H1 (cell line): Measurements from ENCODE around the gene CD160. TPM values are rescaled to one million over a fixed set of nuclear protein-coding genes. Genes with fewer than 3 reads are reported as not detected.

ENCODE experiments used
- CTCF ChIA-PET: fragments of 300-600 bp; sonication (Branson Sonifier 250); formaldehyde crosslinking; loops from one replicate; lab custom pipeline; 2021; ENCODE audit not compliant: partially characterized antibody; lab: Charles Lee
- POLR2A ChIA-PET: fragments of 300-600 bp; sonication (Branson Sonifier 250); formaldehyde crosslinking; loops from one replicate; lab custom pipeline; 2021; ENCODE audit warnings: inconsistent platforms; ENCODE audit not compliant: partially characterized antibody; lab: Charles Lee
- DNase-seq, 2 experiments: peaks; one replicate each; pipeline versions ENCODE4 v3.0.0 to v3.0.0-alpha.2; 2010 to 2022; ENCODE audit warnings: low spot score in 2 of 2, low read depth in 1 of 2, mixed read lengths in 1 of 2
- FAIRE-seq: peaks from 2 replicates; lab custom pipeline; 2011; peaks lifted over from hg19 to GRCh38; lab: Jason Lieb, UNC
- H2AFZ ChIP-seq: 2 replicates; pipeline ENCODE4 v1.8.1; 2012; ENCODE audit warnings: low read length, inconsistent platforms
- H2AK5ac ChIP-seq: 2 replicates; pipeline ENCODE4 v1.6.1; 2013; ENCODE audit warnings: low read depth, low read length
- H2BK120ac ChIP-seq: replicated peaks from 2 replicates; pipeline ENCODE3; 2013; ENCODE audit warnings: low read depth, low read length, inconsistent platforms
- H2BK12ac ChIP-seq: 2 replicates; pipeline ENCODE4 v1.6.1; 2013; ENCODE audit warnings: low read depth, low read length
- H2BK15ac ChIP-seq: 2 replicates; pipeline ENCODE4 v1.6.1; 2013; ENCODE audit warnings: low read length
- H2BK20ac ChIP-seq: 2 replicates; pipeline ENCODE4 v1.6.1; 2013; ENCODE audit warnings: low read length
- H2BK5ac ChIP-seq: 2 replicates; pipeline ENCODE4 v1.6.1; 2013; ENCODE audit warnings: low read depth, low read length
- H3K14ac ChIP-seq: 2 replicates; pipeline ENCODE4 v1.6.1; 2013; ENCODE audit warnings: inconsistent platforms; ENCODE audit not compliant: insufficient read length
- H3K18ac ChIP-seq: 2 replicates; pipeline ENCODE4 v1.6.1; 2013; ENCODE audit warnings: low read length; ENCODE audit errors: extremely low read depth
- H3K23ac ChIP-seq: 2 replicates; pipeline ENCODE4 v1.6.1; 2013; ENCODE audit warnings: inconsistent platforms; ENCODE audit not compliant: insufficient read length
- H3K23me2 ChIP-seq: 2 replicates; pipeline ENCODE4 v1.6.1; 2013; ENCODE audit warnings: low read depth, low read length
- H3K27ac ChIP-seq: 2 replicates; pipeline ENCODE4 v1.6.1; 2011; ENCODE audit warnings: low read depth, low read length, inconsistent platforms
- H3K27me3 ChIP-seq, 4 experiments: replicated peaks in 1 of 4; 1 replicate in 1 of 4; 2 replicates in 3 of 4; pipeline versions ENCODE4 v1.6.1 to v1.8.1; 2011 to 2013; ENCODE audit warnings: low read length in 3 of 4, mild to moderate bottlenecking in 3 of 4, inconsistent platforms in 2 of 4, mixed read lengths in 2 of 4, moderate library complexity in 1 of 4; ENCODE audit not compliant: control insufficient read depth in 3 of 4, insufficient read depth in 3 of 4; ENCODE audit errors: extremely low read depth in 1 of 4
- H3K36me3 ChIP-seq, 4 experiments: 2 replicates each; pipeline versions ENCODE4 v1.6.1 to v1.8.1; 2011 to 2013; ENCODE audit warnings: mild to moderate bottlenecking in 4 of 4, low read length in 3 of 4, moderate library complexity in 2 of 4, control low read depth in 1 of 4, inconsistent platforms in 1 of 4; ENCODE audit not compliant: insufficient read depth in 4 of 4, control insufficient read depth in 2 of 4
- H3K4ac ChIP-seq: replicated peaks from 2 replicates; pipeline ENCODE3; 2013; ENCODE audit warnings: low read length, low read depth, mixed read lengths, inconsistent platforms; ENCODE audit not compliant: insufficient read length
- H3K4me1 ChIP-seq, 4 experiments: replicated peaks in 1 of 4; 1 replicate in 1 of 4; 2 replicates in 3 of 4; pipeline versions ENCODE4 v1.6.1 to v1.8.1; 2011 to 2013; ENCODE audit warnings: low read length in 3 of 4, inconsistent platforms in 2 of 4, mixed read lengths in 1 of 4; ENCODE audit not compliant: insufficient read depth in 4 of 4, control insufficient read depth in 3 of 4
- H3K4me2 ChIP-seq, 2 experiments: 2 replicates each; pipeline versions ENCODE4 v1.6.1 to v1.8.1; 2011 to 2013; ENCODE audit warnings: low read depth in 2 of 2, low read length in 2 of 2, control low read depth in 1 of 2, inconsistent platforms in 1 of 2, mild to moderate bottlenecking in 1 of 2; ENCODE audit not compliant: insufficient read depth in 1 of 2
- H3K4me3 ChIP-seq, 4 experiments: fragments of 200-600, 300-600 bp in 1 of 4; sonication (generic), shearing (Covaris generic), sonication (Bioruptor Twin) in 1 of 4; 2 replicates each; pipeline versions ENCODE4 v1.5.1 to v1.8.1; 2011 to 2016; ENCODE audit warnings: low read length in 4 of 4, low read depth in 3 of 4, control low read depth in 2 of 4, inconsistent platforms in 2 of 4, mild to moderate bottlenecking in 2 of 4, mixed read lengths in 1 of 4, moderate library complexity in 1 of 4; ENCODE audit not compliant: insufficient read depth in 2 of 4; ENCODE audit errors: extremely low read depth in 1 of 4
- H3K56ac ChIP-seq: replicated peaks from 2 replicates; pipeline ENCODE3; 2013; ENCODE audit warnings: low read depth, mild to moderate bottlenecking, mixed read lengths, low read length, inconsistent platforms; ENCODE audit not compliant: insufficient read length
- H3K79me1 ChIP-seq: 2 replicates; pipeline ENCODE4 v1.6.1; 2013; ENCODE audit warnings: low read depth, low read length, control low read depth
- H3K79me2 ChIP-seq, 2 experiments: 2 replicates each; pipeline versions ENCODE4 v1.6.1 to v1.8.1; 2012 to 2013; ENCODE audit warnings: low read length in 2 of 2, mild to moderate bottlenecking in 2 of 2, inconsistent platforms in 1 of 2; ENCODE audit not compliant: insufficient read depth in 2 of 2, control insufficient read depth in 1 of 2
- H3K9ac ChIP-seq, 4 experiments: replicated peaks in 1 of 4; 1 replicate in 1 of 4; 2 replicates in 3 of 4; pipeline versions ENCODE4 v1.6.1 to v1.8.1; 2011 to 2013; ENCODE audit warnings: low read depth in 3 of 4, low read length in 3 of 4, control low read depth in 2 of 4, mild to moderate bottlenecking in 2 of 4, moderate library complexity in 2 of 4, inconsistent platforms in 1 of 4; ENCODE audit errors: extremely low read depth in 1 of 4
- H3K9me3 ChIP-seq, 2 experiments: 2 replicates each; pipeline versions ENCODE4 v1.6.1 to v1.8.1; 2012 to 2013; ENCODE audit warnings: mild to moderate bottlenecking in 2 of 2, moderate library complexity in 2 of 2, control low read depth in 1 of 2, inconsistent platforms in 1 of 2, low read depth in 1 of 2, low read length in 1 of 2, mixed read lengths in 1 of 2; ENCODE audit not compliant: insufficient read depth in 2 of 2
- H4K20me1 ChIP-seq, 2 experiments: replicated peaks in 1 of 2; 2 replicates each; pipeline versions ENCODE3 to v1.8.1; 2011 to 2013; ENCODE audit warnings: inconsistent platforms in 2 of 2, low read length in 2 of 2, mild to moderate bottlenecking in 1 of 2; ENCODE audit not compliant: insufficient read depth in 2 of 2, control insufficient read depth in 1 of 2
- H4K5ac ChIP-seq: 2 replicates; pipeline ENCODE4 v1.6.1; 2013; ENCODE audit warnings: low read length, low read depth, mixed read lengths, inconsistent platforms; ENCODE audit not compliant: insufficient read length
- H4K8ac ChIP-seq: 2 replicates; pipeline ENCODE4 v1.8.0; 2013; ENCODE audit warnings: mild to moderate bottlenecking, moderate library complexity, low read length, inconsistent platforms; ENCODE audit not compliant: insufficient read depth; ENCODE audit errors: extremely low read depth
- H4K91ac ChIP-seq: replicated peaks from 2 replicates; pipeline ENCODE3; 2013; ENCODE audit warnings: low read length, mixed read lengths, inconsistent platforms; ENCODE audit not compliant: insufficient read length
- ATF2 ChIP-seq: IDR thresholded peaks from 2 replicates; pipeline ENCODE4 v1.6.1; 2012; ENCODE audit warnings: low read length, inconsistent platforms
- E2F6 ChIP-seq: IDR thresholded peaks from 2 replicates; pipeline ENCODE4 v1.6.1; 2012; ENCODE audit warnings: inconsistent platforms
- KDM4A ChIP-seq: IDR thresholded peaks from one replicate; pipeline ENCODE4 v1.7.1; 2012; ENCODE audit warnings: low read depth, mild to moderate bottlenecking, moderate library complexity, low read length, inconsistent platforms; ENCODE audit not compliant: severe bottlenecking
- MAX ChIP-seq: IDR thresholded peaks from 2 replicates; pipeline ENCODE4 v1.6.1; 2012; ENCODE audit warnings: inconsistent platforms
- RNF2 ChIP-seq: fragments of 200-900, 300-1000 bp; sonication (generic); IDR thresholded peaks from 2 replicates; pipeline ENCODE4 v1.7.1; 2016; ENCODE audit warnings: borderline replicate concordance, low read depth, mild to moderate bottlenecking, antibody characterized with exemption, low read length; ENCODE audit not compliant: poor library complexity, severe bottlenecking; ENCODE audit errors: missing control alignments
- SIRT6 ChIP-seq: IDR thresholded peaks from one replicate; pipeline ENCODE4 v1.7.1; 2012; ENCODE audit warnings: low read length, inconsistent platforms
- TEAD4 ChIP-seq: IDR thresholded peaks from 2 replicates; pipeline ENCODE4 v1.6.1; 2012; ENCODE audit warnings: low read depth, low read length, inconsistent platforms, mixed read lengths
- WGBS, 2 experiments: shearing (Covaris generic) in 1 of 2; methylation state at CpG; one replicate each; pipeline versions ENCODE4 v1.1.6 to v1.1.7; 2013 to 2015; ENCODE audit warnings: low lambda C conversion rate in 2 of 2, mixed read lengths in 2 of 2, inconsistent platforms in 1 of 2, low coverage in 1 of 2, missing lambda C conversion rate in 1 of 2; ENCODE audit not compliant: insufficient replicate concordance in 2 of 2, insufficient coverage in 1 of 2, insufficient read length in 1 of 2; ENCODE audit errors: extremely low coverage in 1 of 2, missing lambda C conversion rate in 1 of 2; 5-methylcytosine and 5-hydroxymethylcytosine counted together
- polyA plus RNA-seq, 7 experiments: library from polyadenylated mRNA; depleted of rRNA in 3 of 7; stranded (reverse) in 5 of 7; unstranded in 2 of 7; fragments of >200 nt in 5 of 7; fragments of 200-250 nt in 2 of 7; gene quantifications; 1 replicate in 5 of 7; 2 replicates in 1 of 7; 4 replicates in 1 of 7; pipeline versions ENCODE4 v1.2.1 to v1.2.3, GENCODE V29; 2011 to 2013; ENCODE audit warnings: missing spikeins in 2 of 7, mixed read lengths in 2 of 7
- total RNA-seq: library from RNA; stranded (reverse); fragmentation: NEBNext Ultra II Directional; extraction: Animal tissue kit (Norgen Biotek cat#: 25700); gene quantifications from 2 replicates; pipeline ENCODE4 v1.2.1, GENCODE V29; 2021
- TF ChIP-seq, protein P1 (sequence below): IDR thresholded peaks from 2 replicates; pipeline ENCODE4 v1.6.1; 2011; ENCODE audit warnings: low read depth, mild to moderate bottlenecking, low read length; ENCODE audit not compliant: insufficient read depth

CD160 gene
- total and polyA plus RNA-seq, 2 of the 8 experiments (the other 6 are each of a cell fraction or from before 2014, with no cell fraction given), result not detected

- CTCF ChIA-PET, result interaction anchor here (0.8 to 1.4 kb wide), 3 partner anchors 8 to 30 kb away, joined by 3 to 4 read pairs (median 3); no protein-coding TSS in a partner anchor
- no peak for TF ChIP-seq RNF2
- no peak for TF ChIP-seq KDM4A
- no peak for TF ChIP-seq TEAD4
- TF ChIP-seq, protein P1, sequence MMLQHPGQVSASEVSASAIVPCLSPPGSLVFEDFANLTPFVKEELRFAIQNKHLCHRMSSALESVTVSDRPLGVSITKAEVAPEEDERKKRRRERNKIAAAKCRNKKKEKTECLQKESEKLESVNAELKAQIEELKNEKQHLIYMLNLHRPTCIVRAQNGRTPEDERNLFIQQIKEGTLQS, result no peak
- TF ChIP-seq MAX, result no peak
- TF ChIP-seq SIRT6, result no peak
- TF ChIP-seq ATF2, result no peak
- TF ChIP-seq E2F6, result no peak
Observed at GRCh38 chr1:145729666-145730436, 10.6 kb downstream of the CD160 start.

More at GRCh38 chr1:145729666-145730436, 10.6 kb downstream of the CD160 start:
- H2BK15ac ChIP-seq, result no peak overlapping the region
- H2AK5ac ChIP-seq, result no peak overlapping the region
- no peak overlapping the region for H3K14ac ChIP-seq
- H3K27ac ChIP-seq, result no peak overlapping the region
- H3K79me1 ChIP-seq, result no peaks in the 10 kb centered on the region
- H3K4ac ChIP-seq, result no peak overlapping the region
- H4K20me1 ChIP-seq, result no peaks in the 10 kb centered on the region
- H3K56ac ChIP-seq, result no peak overlapping the region
- FAIRE-seq (no peak), DNase-seq (no peak)
- no peak overlapping the region for H3K4me3 ChIP-seq
- no peaks in the 10 kb centered on the region for H3K23me2 ChIP-seq
- H3K79me2 ChIP-seq, result no peaks in the 10 kb centered on the region
- no peaks in the 10 kb centered on the region for H3K9me3 ChIP-seq
- peaks cover 0 to 6% (median 0%) of the 10 kb centered on the region in 4 experiments; a peak in 3 of 7 replicates for H3K4me1 ChIP-seq
- no peak overlapping the region for H4K5ac ChIP-seq
- 87% methylated on average over 5 of the region's 5 CpGs; no CpG with 5 or more reads in 1 of the 2 experiments for WGBS, 2 experiments
- H3K23ac ChIP-seq, result no peak overlapping the region
- H4K91ac ChIP-seq, result no peak overlapping the region
- H4K8ac ChIP-seq, result no peak overlapping the region
- no peak overlapping the region for H2BK12ac ChIP-seq
- H2BK120ac ChIP-seq, result no peak overlapping the region
- H2BK20ac ChIP-seq, result no peak overlapping the region
- H3K18ac ChIP-seq, result no peak overlapping the region
- H3K36me3 ChIP-seq, result no peaks in the 10 kb centered on the region
- POLR2A ChIA-PET, result interaction anchor here (1.1 to 1.7 kb wide), 2 partner anchors 116 to 323 kb away, joined by 3 read pairs; partner anchors contain the start of gene NUDT17
- H3K27me3 ChIP-seq, result no peaks in the 10 kb centered on the region
- H3K4me2 ChIP-seq, result no peak overlapping the region
- no peak overlapping the region for H2BK5ac ChIP-seq
- H2AFZ ChIP-seq, result no peak overlapping the region
- no peak overlapping the region for H3K9ac ChIP-seq
